Skeletal muscle cell (primary cell): ENCODE results near the gene TAF7L.
A peak's percentile ranks its signal among the peaks of the same experiment; 100 is the strongest.

Source experiments
- DNase-seq: peaks from one replicate; pipeline ENCODE4 v3.0.0-alpha.2; 2010; ENCODE audit warnings: low read depth
- H3K4me3 ChIP-seq: 2 replicates; pipeline ENCODE4 v1.5.1; 2011; ENCODE audit warnings: low read depth, mild to moderate bottlenecking, control low read depth, low read length, moderate library complexity

The TAF7L gene

DNA sequence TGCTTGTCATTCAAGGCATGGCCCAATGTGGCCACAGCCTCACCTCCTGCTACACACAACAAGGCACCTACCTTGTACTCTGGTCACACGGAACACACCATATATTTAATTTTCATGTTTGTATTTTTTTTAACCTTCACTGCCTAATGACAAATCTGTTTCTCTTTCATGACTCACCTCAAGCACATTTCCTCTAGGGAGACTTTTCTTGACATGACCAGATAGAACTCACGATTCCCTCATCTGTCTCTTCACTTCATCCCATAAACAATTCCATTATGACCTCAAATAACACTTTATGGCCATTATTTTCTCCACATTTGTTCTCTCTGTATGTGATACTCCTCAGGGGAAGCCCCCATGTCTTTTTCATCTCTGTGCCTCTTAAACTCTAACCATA lies 60.5 kb downstream of the TAF7L start:
- DNase-seq, result peak; percentile 55
- H3K4me3 ChIP-seq, result no peak overlapping the region

DNA sequence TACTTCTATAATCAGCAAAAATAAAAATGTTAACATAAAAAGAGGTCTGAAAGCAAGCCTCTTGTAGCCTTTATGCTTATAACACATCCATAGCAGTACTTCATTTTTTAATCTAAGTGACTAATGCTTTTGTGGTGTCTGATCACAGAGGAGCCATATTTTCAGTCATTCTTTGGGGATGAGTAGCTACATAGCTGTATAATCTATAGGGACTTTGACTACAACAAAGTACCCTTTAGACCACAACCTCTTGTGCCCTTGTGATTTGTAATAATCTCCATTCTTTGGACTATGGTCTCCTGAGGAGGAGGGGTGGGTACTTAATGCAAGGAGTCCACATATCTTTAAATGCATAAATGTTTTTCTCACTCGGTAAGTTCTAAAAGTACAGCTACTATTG lies 62.0 kb downstream of the TAF7L start:
- peak; percentile 78 for DNase-seq

DNA sequence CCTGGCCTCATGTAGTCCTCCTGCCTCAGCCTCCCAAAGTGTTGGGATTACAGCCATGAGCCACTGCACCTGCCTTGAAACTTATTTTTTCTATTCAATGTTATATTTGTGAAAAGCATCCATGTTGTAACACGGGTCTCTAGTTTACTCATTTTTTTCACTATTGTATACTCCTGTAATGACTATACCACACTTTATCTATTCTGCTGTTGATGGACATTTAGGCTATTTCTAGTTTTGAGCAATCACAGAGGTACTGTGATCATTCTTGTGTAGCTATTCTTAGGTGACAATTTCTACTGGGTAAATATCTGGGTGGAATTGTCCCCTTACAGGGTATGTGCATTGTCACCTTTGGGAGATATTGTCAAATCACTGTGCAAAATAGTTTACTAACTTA lies 67.9 kb downstream of the TAF7L start:
- DNase-seq, result no peak
- no peak overlapping the region for H3K4me3 ChIP-seq

More for the DNA sequence above, 62.0 kb downstream of the TAF7L start:
- no peak overlapping the region for H3K4me3 ChIP-seq

DNA sequence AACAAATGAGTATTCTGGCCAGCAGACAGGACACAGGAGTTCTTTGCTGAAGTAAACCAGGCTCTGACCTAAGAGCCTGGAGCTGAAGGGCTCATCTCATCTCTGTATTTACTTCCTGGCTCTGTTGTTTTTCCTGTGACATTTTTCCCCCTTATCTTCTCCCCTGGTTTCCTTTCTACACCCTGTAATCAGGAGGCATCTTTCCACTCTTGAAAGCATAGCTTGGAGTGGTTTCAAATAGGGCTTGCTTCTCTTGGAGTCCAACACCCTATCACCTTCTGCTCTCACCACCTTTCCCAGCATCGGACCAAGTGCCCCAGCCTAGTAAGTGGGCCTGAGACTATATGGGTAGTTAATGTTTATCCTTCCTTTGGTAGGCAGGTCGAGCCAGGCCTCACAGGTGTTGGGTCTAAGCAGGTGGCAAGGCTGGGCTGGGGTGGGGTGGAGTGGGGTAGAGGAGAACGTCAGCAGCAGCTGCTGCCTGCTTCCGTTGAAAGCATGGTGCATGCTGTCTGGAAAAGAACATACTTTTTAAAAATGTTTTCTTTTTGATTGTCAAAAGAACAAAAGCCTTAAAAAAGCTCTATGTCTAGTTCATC lies 70.4 kb downstream of the TAF7L start:
- H3K4me3 ChIP-seq, result peak overlapping the region; percentile 33

DNA sequence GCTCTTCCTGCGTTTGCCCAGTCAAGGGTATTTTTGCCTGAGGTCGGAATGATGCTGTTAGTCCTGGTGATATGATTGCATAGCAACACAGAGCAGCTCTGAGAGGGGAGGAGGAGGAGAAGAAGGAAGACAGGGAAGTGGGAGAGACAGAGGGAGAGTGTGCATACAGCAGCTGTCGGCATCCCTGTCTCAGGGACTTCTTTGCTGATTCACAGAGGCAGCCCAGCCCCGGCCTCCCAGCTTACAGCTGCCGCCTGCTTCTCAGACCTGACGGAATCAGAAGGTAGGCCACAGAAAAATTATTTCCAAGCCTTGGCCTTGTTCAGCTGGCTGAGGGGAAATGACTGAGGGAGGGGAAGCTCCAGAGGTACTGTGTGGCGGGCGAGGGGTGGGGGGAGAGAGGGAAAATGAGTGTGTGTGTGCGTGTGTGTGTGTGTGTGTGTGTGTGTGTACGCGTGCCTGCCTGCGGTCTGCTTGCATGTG lies 71.2 kb downstream of the TAF7L start:
- H3K4me3 ChIP-seq, result peak overlapping the region; percentile 33
- peak; percentile 39 for DNase-seq

More for the DNA sequence above, 70.4 kb downstream of the TAF7L start:
- DNase-seq, result no peak

DNA sequence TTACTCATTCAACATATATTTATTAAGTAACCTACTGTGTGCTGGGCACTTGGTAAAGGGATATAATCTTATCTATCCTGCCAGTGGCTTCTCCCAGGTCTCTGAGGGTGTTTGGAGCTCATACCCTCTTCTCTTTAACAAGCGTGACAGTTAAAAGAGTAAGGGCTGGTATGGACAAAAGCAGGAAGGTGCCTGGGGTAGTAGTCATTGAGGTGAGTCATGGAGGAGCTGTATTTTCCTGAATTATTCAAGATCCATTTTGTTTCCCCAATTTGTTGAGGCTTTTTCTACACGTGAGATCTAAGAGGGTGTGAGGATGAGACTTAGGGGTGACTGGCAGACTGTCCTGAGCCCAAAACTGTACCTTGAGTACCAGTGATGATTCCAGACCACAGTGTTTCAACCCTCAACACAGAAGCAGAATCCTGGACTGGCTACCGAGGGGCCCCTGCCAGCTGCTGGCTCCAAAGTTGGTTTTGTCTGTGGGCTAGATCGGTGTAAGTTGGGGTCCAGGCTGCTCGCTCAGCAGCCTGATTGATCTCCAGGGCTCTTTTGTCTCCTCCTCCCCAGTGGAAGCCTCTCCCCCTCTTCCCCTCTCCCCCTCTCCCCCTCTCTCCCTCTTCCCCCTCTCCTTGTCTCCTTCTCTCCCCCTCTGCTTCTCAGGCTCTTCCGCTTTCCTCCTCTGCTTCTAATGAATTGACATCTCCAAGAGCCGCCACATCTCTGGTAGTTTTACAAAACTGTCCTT lies 71.8 kb downstream of the TAF7L start, which contains the start of gene DRP2:
TSS of gene DRP2 (plus strand) at position 671 of the 748 bp plus-strand sequence. CDS start 11,862 bp downstream, outside the sequence.
- DNase-seq, result no peak
- peak within 1 kb of the TSS; percentile 33 for H3K4me3 ChIP-seq
